Tibial nerve (tissue), 4 donors: Measurements from ENCODE around the gene ARMC3. TPM values are rescaled to one million over a fixed set of nuclear protein-coding genes. Genes with fewer than 3 reads are reported as not detected.
"Not testable (repeated sequence)": the region's sequence is repeated elsewhere in the genome, so short reads cannot be mapped to it uniquely, and the experiment has no call there.

Experiments
- DNase-seq, 2 donors: peaks; one replicate each; pipeline ENCODE4 v3.0.0-alpha.2; 2019; ENCODE audit warnings: low spot score in 2 of 2
- H3K27ac ChIP-seq, 4 donors: fragments of 200-600 bp; sonication (generic) in 3 of 4; one replicate each; pipeline ENCODE4 v1.5.1; 2017 to 2019; ENCODE audit warnings: mild to moderate bottlenecking in 1 of 4
- H3K27me3 ChIP-seq, 2 donors: fragments of 200-600 bp; sonication (generic) in 1 of 2; one replicate each; pipeline versions ENCODE4 v1.5.1 to v1.6.0; 2017 to 2019
- H3K36me3 ChIP-seq, 3 donors: fragments of 200-600 bp; sonication (generic); one replicate each; pipeline ENCODE4 v1.5.1; 2018 to 2019
- H3K4me1 ChIP-seq, 4 donors: fragments of 200-600 bp; sonication (generic) in 3 of 4; one replicate each; pipeline ENCODE4 v1.5.1; 2017 to 2019
- H3K4me3 ChIP-seq, 4 donors: fragments of 200-600 bp; sonication (generic) in 3 of 4; one replicate each; pipeline ENCODE4 v1.5.1; 2017 to 2019; ENCODE audit warnings: mild to moderate bottlenecking in 1 of 4, moderate library complexity in 1 of 4
- H3K9me3 ChIP-seq, 4 donors: fragments of 200-600 bp; sonication (generic) in 3 of 4; one replicate each; pipeline ENCODE4 v1.5.1; 2017 to 2019
- EP300 ChIP-seq, 2 donors: sonication (generic); formaldehyde crosslinking; IDR thresholded peaks; one replicate each; pipeline ENCODE4 v1.6.1; 2017; ENCODE audit warnings: antibody characterized with exemption in 2 of 2, mild to moderate bottlenecking in 1 of 2
- POLR2A ChIP-seq, 2 donors: fragments of 450-650 bp; IDR thresholded peaks; one replicate each; pipeline ENCODE4 v1.6.1; 2017; ENCODE audit warnings: antibody characterized with exemption in 2 of 2, mild to moderate bottlenecking in 2 of 2, moderate library complexity in 2 of 2
- WGBS, 2 donors: methylation state at CpG; one replicate each; pipeline ENCODE4 v1.1.5; 2018; 5-methylcytosine and 5-hydroxymethylcytosine counted together
- total RNA-seq, 4 donors: library from RNA; depleted of rRNA; stranded (reverse); fragments of >200 nt; gene quantifications; one replicate each; pipeline ENCODE4 v1.1.0, GENCODE V29; 2016
- TF ChIP-seq, protein P1 (sequence below), 5 experiments: fragments of 200-600 bp in 3 of 5; fragments of 450-650 bp in 2 of 5; sonication (generic) in 3 of 5; IDR thresholded peaks; one replicate each; pipeline ENCODE4 v1.5.1; 2016 to 2019; ENCODE audit warnings: antibody characterized with exemption in 5 of 5, mild to moderate bottlenecking in 3 of 5, moderate library complexity in 2 of 5

ARMC3 gene
- total RNA-seq, 4 donors from 2014 or later, result 0.44 to 3.9 TPM; not detected in 2

DNA sequence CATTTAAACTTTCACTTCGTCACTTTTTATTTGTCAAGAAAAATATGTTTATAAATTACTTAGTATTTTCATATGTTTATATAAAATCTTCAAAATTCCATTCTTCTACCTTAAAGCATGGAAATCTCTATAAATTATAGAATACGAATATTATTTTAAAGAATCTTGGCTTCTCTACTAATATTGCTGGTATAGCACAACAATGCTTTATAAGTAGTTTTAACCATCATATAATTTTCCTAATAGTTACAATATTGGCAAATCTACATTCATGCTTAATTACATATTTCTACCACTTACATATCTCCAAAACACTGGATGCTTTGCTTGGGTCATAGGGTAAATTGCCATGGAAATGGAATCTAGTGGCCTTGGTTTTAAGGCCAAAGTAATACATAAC, 21.1 kb upstream of the ARMC3 start:
- H3K4me3 ChIP-seq, result no peak overlapping the region

DNA sequence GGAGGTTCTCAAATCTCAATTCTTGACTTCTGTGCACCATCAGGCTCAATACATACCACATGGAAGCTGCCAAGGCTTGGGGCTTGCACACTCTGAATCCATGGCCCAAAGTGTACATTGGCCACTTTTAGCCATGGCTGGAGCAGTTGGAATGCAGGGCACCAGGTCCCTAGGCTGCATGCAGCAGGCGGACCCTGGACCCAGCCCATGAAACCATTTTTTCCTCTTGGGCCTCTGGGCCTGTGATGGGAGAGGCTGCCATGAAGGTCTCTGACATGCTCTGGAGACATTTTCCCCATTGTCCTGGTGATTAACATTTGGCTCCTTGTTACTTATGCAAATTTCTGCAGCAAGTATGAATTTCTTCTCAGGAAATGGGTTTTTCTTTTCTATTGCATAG, 19.0 kb upstream of the ARMC3 start:
- no peak overlapping the region for H3K27ac ChIP-seq
- H3K4me3 ChIP-seq, result no peak overlapping the region
- 91 to 92% methylated on average over 1 of the region's 1 CpG for WGBS, 2 donors
- peaks cover 0 to 17% (median 0%) of the 10 kb centered on the region in 4 donors for H3K9me3 ChIP-seq
- H3K4me1 ChIP-seq, result no peaks in the 10 kb centered on the region
- H3K27me3 ChIP-seq, result no peaks in the 10 kb centered on the region
- TF ChIP-seq EP300 (IDR thresholded peaks at IDR 0.05) (no peak), POLR2A (IDR thresholded peaks at IDR 0.05) (no peak)
- TF ChIP-seq, protein P1, sequence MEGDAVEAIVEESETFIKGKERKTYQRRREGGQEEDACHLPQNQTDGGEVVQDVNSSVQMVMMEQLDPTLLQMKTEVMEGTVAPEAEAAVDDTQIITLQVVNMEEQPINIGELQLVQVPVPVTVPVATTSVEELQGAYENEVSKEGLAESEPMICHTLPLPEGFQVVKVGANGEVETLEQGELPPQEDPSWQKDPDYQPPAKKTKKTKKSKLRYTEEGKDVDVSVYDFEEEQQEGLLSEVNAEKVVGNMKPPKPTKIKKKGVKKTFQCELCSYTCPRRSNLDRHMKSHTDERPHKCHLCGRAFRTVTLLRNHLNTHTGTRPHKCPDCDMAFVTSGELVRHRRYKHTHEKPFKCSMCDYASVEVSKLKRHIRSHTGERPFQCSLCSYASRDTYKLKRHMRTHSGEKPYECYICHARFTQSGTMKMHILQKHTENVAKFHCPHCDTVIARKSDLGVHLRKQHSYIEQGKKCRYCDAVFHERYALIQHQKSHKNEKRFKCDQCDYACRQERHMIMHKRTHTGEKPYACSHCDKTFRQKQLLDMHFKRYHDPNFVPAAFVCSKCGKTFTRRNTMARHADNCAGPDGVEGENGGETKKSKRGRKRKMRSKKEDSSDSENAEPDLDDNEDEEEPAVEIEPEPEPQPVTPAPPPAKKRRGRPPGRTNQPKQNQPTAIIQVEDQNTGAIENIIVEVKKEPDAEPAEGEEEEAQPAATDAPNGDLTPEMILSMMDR (IDR thresholded peaks at IDR 0.05), result no peak
- no peaks in the 10 kb centered on the region for H3K36me3 ChIP-seq
- DNase-seq, result no peak

More for the DNA sequence above, 21.1 kb upstream of the ARMC3 start:
- Histone ChIP-seq H3K27ac (no peak overlapping the region), H3K9me3 (peaks cover 0 to 17% (median 0%) of the 10 kb centered on the region in 4 donors), H3K4me1 (no peaks in the 10 kb centered on the region), H3K27me3 (no peaks in the 10 kb centered on the region), H3K36me3 (no peaks in the 10 kb centered on the region)
- TF ChIP-seq POLR2A (IDR thresholded peaks at IDR 0.05) (no peak), EP300 (IDR thresholded peaks at IDR 0.05) (no peak)
- TF ChIP-seq, protein P1 (IDR thresholded peaks at IDR 0.05), result no peak
- 96 to 97% methylated on average over 2 of the region's 2 CpGs for WGBS, 2 donors
- DNase-seq, result no peak

DNA sequence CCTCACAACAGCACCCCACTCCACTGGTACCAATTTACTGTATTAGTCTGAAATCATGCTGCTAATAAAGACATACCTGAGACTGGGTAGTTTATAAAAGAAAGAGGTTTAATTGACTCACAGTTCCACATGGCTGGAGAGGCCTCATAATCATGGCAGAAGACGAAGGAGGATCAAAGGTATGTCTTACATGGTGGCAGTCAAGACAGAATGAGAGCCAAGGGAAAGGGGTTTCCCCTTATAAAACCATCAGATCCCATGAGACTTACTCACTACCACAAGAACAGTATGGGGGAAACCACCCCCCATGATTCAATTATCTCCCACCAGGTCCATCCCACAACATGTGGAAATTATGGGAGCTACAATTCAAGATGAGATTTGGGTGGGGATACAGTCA, 18.2 kb upstream of the ARMC3 start:
- not testable (repeated sequence) for H3K27ac ChIP-seq, DNase-seq, H3K36me3 ChIP-seq, H3K27me3 ChIP-seq, H3K4me1 ChIP-seq, H3K4me3 ChIP-seq
- WGBS, 2 donors, result 96 to 100% methylated on average over 1 of the region's 1 CpG
- H3K9me3 ChIP-seq, result peaks cover 0 to 17% (median 0%) of the 10 kb centered on the region in 4 donors

DNA sequence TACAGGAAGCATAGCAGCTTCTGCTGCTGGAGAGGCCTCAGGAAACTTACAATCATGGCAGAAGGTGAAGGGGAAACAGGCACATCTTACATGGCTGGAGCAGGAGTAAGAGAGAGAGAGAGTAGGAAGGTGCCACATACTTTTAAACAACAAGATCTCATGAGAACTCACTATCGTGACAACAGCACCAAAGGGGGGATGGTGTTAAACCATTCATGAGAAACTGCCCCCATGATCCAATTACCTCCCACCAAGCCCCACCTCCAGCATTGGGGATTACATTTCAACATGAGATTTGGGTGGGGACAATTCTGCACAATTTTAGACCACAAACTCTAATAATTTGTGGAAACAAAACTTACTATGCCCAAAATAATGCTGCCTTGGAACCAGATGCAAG, 16.8 kb upstream of the ARMC3 start:
- Histone ChIP-seq H3K4me3 (no peak overlapping the region), H3K4me1 (no peaks in the 10 kb centered on the region), H3K27me3 (no peaks in the 10 kb centered on the region), H3K36me3 (no peaks in the 10 kb centered on the region), H3K9me3 (peaks cover 0 to 17% (median 0%) of the 10 kb centered on the region in 4 donors), H3K27ac (no peak overlapping the region)
- 100% methylated on average over 1 of the region's 1 CpG for WGBS, 2 donors
- TF ChIP-seq EP300 (IDR thresholded peaks at IDR 0.05) (no peak), POLR2A (IDR thresholded peaks at IDR 0.05) (no peak)
- TF ChIP-seq, protein P1 (IDR thresholded peaks at IDR 0.05), result no peak
- DNase-seq, result no peak

DNA sequence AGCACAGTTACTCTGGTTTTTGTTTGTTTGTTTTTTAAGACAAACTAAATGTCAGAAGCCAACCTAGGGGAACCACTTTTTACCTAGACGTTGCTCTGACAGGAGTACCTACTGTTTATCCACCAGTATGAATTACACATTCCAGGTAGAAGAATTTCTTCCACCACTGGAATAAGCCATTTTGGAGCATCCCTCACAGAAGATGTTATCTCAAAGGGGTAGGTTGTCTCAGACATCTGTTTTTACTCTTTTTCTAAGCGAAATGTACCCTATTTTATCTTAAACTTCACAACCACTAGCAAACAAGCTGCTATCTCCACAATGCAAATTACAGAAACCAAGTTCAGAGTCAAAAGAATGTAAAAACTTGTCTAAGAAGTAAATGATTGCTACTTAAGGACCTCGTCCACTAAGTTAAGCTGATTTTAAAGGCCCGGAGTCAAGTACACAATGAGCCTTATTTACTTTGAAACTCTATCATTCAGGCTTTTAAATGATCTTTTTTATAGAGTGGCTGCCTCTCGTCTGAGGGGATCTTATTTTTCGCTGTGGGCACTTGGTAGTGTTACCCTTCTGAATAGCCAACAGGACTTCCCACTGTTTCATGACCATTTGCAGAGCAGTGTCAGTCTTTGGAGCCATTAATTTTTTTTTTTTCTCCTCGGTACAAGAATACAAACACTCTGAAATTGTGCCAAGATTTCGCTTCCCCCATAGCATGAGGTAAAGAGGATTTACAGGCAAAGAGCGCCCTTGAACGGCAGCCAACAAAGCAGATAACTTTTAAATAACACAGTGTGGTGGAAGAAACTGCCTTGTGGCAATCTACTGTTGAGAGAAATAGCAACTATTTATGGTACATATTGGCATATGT, 15.7 kb upstream of the ARMC3 start:
- Histone ChIP-seq H3K27ac (no peak overlapping the region), H3K36me3 (no peaks in the 10 kb centered on the region), H3K4me3 (no peak overlapping the region), H3K27me3 (no peaks in the 10 kb centered on the region), H3K9me3 (peaks cover 0 to 23% (median 0%) of the 10 kb centered on the region in 4 donors), H3K4me1 (no peaks in the 10 kb centered on the region)
- DNase-seq, result no peak
- TF ChIP-seq POLR2A (IDR thresholded peaks at IDR 0.05), result no peak
- no peak for TF ChIP-seq EP300 (IDR thresholded peaks at IDR 0.05)
- TF ChIP-seq, protein P1 (IDR thresholded peaks at IDR 0.05), result no peak
- WGBS, 2 donors, result 35 to 36% methylated on average over 10 of the region's 10 CpGs
